Osteocyte (in vitro differentiated cells): Measurements from ENCODE around the gene THSD7A. TPM values are rescaled to one million over a fixed set of nuclear protein-coding genes. Genes with fewer than 3 reads are reported as not detected.

Source experiments
- DNase-seq: peaks from one replicate; pipeline ENCODE4 v3.0.0; 2021; ENCODE audit warnings: mixed read lengths; ENCODE audit not compliant: unreplicated experiment; ENCODE audit errors: extremely low spot score
- H3K27ac Mint-ChIP-seq: one replicate; pipeline ENCODE4 v1.8.0; 2021; ENCODE audit warnings: mild to moderate bottlenecking, mixed read lengths; ENCODE audit not compliant: unreplicated experiment
- H3K27me3 Mint-ChIP-seq: one replicate; pipeline ENCODE4 v1.8.0; 2021; ENCODE audit warnings: mixed read lengths; ENCODE audit not compliant: unreplicated experiment
- H3K36me3 Mint-ChIP-seq: one replicate; pipeline ENCODE4 v1.8.0; 2021; ENCODE audit warnings: mixed read lengths; ENCODE audit not compliant: unreplicated experiment
- H3K4me1 Mint-ChIP-seq: one replicate; pipeline ENCODE4 v1.8.0; 2021; ENCODE audit warnings: mixed read lengths; ENCODE audit not compliant: unreplicated experiment
- H3K4me3 Mint-ChIP-seq: one replicate; pipeline ENCODE4 v1.8.0; 2021; ENCODE audit warnings: mild to moderate bottlenecking, moderate library complexity, mixed read lengths; ENCODE audit not compliant: unreplicated experiment
- H3K9me3 Mint-ChIP-seq: one replicate; pipeline ENCODE4 v1.8.0; 2021; ENCODE audit warnings: mixed read lengths; ENCODE audit not compliant: unreplicated experiment
- CTCF ChIP-seq: fragments of 200-600 bp; sonication (generic); IDR thresholded peaks from 2 replicates; pipeline ENCODE4 v1.5.0; 2021; ENCODE audit warnings: antibody characterized with exemption, mild to moderate bottlenecking, moderate library complexity
- total RNA-seq: library from RNA; stranded (reverse); gene quantifications from 2 replicates; pipeline ENCODE4 v1.2.1, GENCODE V29; 2021

Gene THSD7A
- total RNA-seq, 1 donor from 2014 or later = 2.0 TPM

- Mint-ChIP-seq H3K27me3 (peaks cover 4% of the 10 kb centered on the region), H3K4me1 (peaks cover 2% of the 10 kb centered on the region), H3K36me3 (no peaks in the 10 kb centered on the region), H3K9me3 (no peaks in the 10 kb centered on the region), H3K27ac (no peak overlapping the region), H3K4me3 (no peak overlapping the region)
- DNase-seq = no peak
- no peak for TF ChIP-seq CTCF
Measured at GRCh38 chr7:11726794-11727155, 105.2 kb downstream of the THSD7A start.

DNA sequence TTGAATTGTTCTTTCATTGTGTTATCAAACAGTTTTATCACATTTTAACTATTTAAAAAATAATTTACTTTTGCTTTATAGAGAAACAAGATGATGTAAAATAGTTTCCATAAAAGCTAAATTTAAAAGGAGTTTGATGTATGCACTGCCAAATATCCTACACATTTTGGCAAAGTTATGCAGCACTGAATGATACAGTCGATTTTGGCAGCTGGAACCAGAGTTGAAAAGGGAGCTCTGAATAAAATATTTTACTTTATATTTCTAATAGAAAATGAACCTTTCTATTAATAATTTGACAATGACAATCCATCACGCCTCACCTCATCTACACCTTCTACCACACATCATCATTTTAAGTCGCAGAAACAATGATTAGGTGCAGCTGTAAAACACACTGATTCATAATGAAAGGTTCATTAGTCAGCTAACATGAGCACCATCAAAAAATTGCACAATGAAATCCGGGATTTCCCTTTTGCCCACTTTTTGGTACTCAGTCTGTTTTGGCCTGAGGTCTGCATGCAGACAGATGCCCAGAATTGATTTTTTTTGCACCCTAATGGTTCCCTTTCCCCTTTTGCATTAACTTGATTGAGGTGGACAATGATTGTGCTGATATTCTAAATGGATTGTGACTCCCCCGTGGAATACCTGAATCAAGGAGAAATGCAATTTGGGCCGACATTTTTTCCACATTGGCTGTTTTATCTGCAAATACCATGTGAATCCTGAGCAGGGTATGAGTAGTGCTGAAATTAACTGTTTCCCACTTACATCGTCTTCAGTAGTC, 105.8 kb downstream of the THSD7A start:
- Mint-ChIP-seq H3K27ac (no peak overlapping the region), H3K9me3 (no peaks in the 10 kb centered on the region), H3K27me3 (peaks cover 4% of the 10 kb centered on the region), H3K4me1 (peaks cover 2% of the 10 kb centered on the region), H3K36me3 (no peaks in the 10 kb centered on the region), H3K4me3 (no peak overlapping the region)
- TF ChIP-seq CTCF = no peak
- DNase-seq = no peak

GRCh38 chr7:11716185-11716584, 115.8 kb downstream of the THSD7A start:
- no peak for DNase-seq
- no peak overlapping the region for H3K27ac Mint-ChIP-seq
- no peak overlapping the region for H3K4me3 Mint-ChIP-seq
- H3K36me3 Mint-ChIP-seq = no peaks in the 10 kb centered on the region
- H3K4me1 Mint-ChIP-seq = peaks cover 10% of the 10 kb centered on the region
- no peak for TF ChIP-seq CTCF
- no peaks in the 10 kb centered on the region for H3K9me3 Mint-ChIP-seq
- H3K27me3 Mint-ChIP-seq = no peaks in the 10 kb centered on the region

- H3K4me3 Mint-ChIP-seq = no peak overlapping the region
- no peaks in the 10 kb centered on the region for H3K27me3 Mint-ChIP-seq
- H3K27ac Mint-ChIP-seq = no peak overlapping the region
- no peaks in the 10 kb centered on the region for H3K36me3 Mint-ChIP-seq
- no peak for DNase-seq
- TF ChIP-seq CTCF = no peak
- peaks cover 10% of the 10 kb centered on the region for H3K4me1 Mint-ChIP-seq
- H3K9me3 Mint-ChIP-seq = no peaks in the 10 kb centered on the region
Measured at GRCh38 chr7:11714676-11715075, 117.3 kb downstream of the THSD7A start.

DNA sequence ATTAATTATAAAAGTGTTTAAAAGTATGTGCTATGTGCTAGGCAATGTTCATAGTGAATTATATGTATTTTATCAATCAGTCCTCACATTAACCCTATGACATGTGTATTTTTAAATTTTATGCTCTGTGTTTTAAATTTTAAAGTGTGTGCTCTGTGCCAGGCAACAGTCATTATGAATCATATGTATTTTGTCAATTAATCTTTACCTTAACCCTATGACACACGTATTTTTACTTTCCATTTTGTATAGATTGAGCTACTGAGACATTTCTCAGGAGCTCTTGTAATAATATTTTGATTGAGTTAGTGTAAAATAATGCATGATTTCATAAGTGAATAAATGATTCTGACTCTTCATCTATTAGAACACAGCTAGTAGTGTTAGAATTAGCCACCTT, 117.8 kb downstream of the THSD7A start:
- no peaks in the 10 kb centered on the region for H3K36me3 Mint-ChIP-seq
- H3K27me3 Mint-ChIP-seq = no peaks in the 10 kb centered on the region
- H3K27ac Mint-ChIP-seq = no peak overlapping the region
- no peak for DNase-seq
- H3K4me3 Mint-ChIP-seq = no peak overlapping the region
- no peak for TF ChIP-seq CTCF
- no peaks in the 10 kb centered on the region for H3K9me3 Mint-ChIP-seq
- H3K4me1 Mint-ChIP-seq = peaks cover 10% of the 10 kb centered on the region
